Stomach (tissue), 9 donors: ENCODE results near the gene ARID4A. TPM values are rescaled to one million over a fixed set of nuclear protein-coding genes. Genes with fewer than 3 reads are reported as not detected.
"Not testable (repeated sequence)": the region's sequence is repeated elsewhere in the genome, so short reads cannot be mapped to it uniquely, and the experiment has no call there.

Source experiments
- DNase-seq, 2 donors: peaks; one replicate each; pipeline versions ENCODE4 v3.0.0 to v3.0.0-alpha.2; 2013 to 2019
- H3K27ac ChIP-seq, 5 donors: fragments of 200-600 bp in 4 of 5; sonication (generic) in 4 of 5; one replicate each; pipeline ENCODE4 v1.5.1; 2013 to 2019; ENCODE audit warnings: mild to moderate bottlenecking in 1 of 5, moderate library complexity in 1 of 5
- H3K27me3 ChIP-seq, 3 donors: fragments of 200-600 bp; sonication (generic); one replicate each; pipeline ENCODE4 v1.5.1; 2017 to 2019; ENCODE audit warnings: mixed run types in 1 of 3
- H3K36me3 ChIP-seq, 4 donors: fragments of 200-600 bp; sonication (generic); 1 replicate in 3 of 4; 2 replicates in 1 of 4; pipeline ENCODE4 v1.5.1; 2016 to 2019
- H3K4me1 ChIP-seq, 4 donors: fragments of 200-600 bp; sonication (generic); one replicate each; pipeline ENCODE4 v1.5.1; 2016 to 2019
- H3K4me3 ChIP-seq, 4 donors: fragments of 200-600 bp; sonication (generic) in 3 of 4; one replicate each; pipeline ENCODE4 v1.5.1; 2016 to 2019; ENCODE audit warnings: mild to moderate bottlenecking in 1 of 4
- H3K9me3 ChIP-seq, 4 donors: fragments of 200-600 bp; sonication (generic); one replicate each; pipeline ENCODE4 v1.5.1; 2016 to 2019
- CTCF ChIP-seq, 7 experiments: fragments of 450-650 bp in 4 of 7; fragments of 200-600 bp in 3 of 7; sonication (generic) in 3 of 7; IDR thresholded peaks; one replicate each; pipeline ENCODE4 v1.5.1; 2016 to 2019; ENCODE audit warnings: antibody characterized with exemption in 7 of 7, control low read depth in 2 of 7, mild to moderate bottlenecking in 1 of 7
- EP300 ChIP-seq: sonication (generic); formaldehyde crosslinking; IDR thresholded peaks from one replicate; pipeline ENCODE4 v1.6.1; 2017; ENCODE audit warnings: antibody characterized with exemption
- POLR2A ChIP-seq, 4 donors: fragments of 450-650 bp; IDR thresholded peaks; one replicate each; pipeline ENCODE4 v1.6.1; 2016; ENCODE audit warnings: antibody characterized with exemption in 4 of 4, control low read depth in 2 of 4, mild to moderate bottlenecking in 1 of 4, moderate library complexity in 1 of 4
- POLR2AphosphoS5 ChIP-seq, 3 donors: sonication (generic); formaldehyde crosslinking; IDR thresholded peaks; one replicate each; pipeline ENCODE4 v1.6.1; 2016; ENCODE audit warnings: antibody characterized with exemption in 3 of 3
- WGBS, 5 donors: extraction: QIAGEN DNeasy Blood & Tissue Kit in 3 of 5; methylation state at CpG; one replicate each; pipeline versions ENCODE4 v1.1.5 to v1.1.7; 2013 to 2018; 5-methylcytosine and 5-hydroxymethylcytosine counted together
- intact Hi-C: fragments of 100-400 bp; cut with DNase I; formaldehyde crosslinking; loops from one replicate; pipeline ENCODE4 v1.15.1; 2023; ENCODE audit warnings: low total_unique reads
- polyA plus RNA-seq, 3 donors: library from polyadenylated mRNA; stranded (reverse); fragments of 200-250 nt; gene quantifications; one replicate each; pipeline ENCODE4 v1.2.3, GENCODE V29; 2013
- total RNA-seq, 5 donors: library from RNA; depleted of rRNA; stranded (reverse); fragments of >200 nt; gene quantifications; one replicate each; pipeline versions ENCODE4 v1.1.0 to v1.2.3, GENCODE V29; 2014 to 2016
- donor health status: healthy with polysubstance abuse.
- donor health status: Bipolar disorder and iron deficiency.
- donor health status: healthy.

Gene ARID4A
- total and polyA plus RNA-seq, 8 donors = 3.5 to 58.8 (median 13.5) TPM

GRCh38 chr14:58341152-58341748 is 42.9 kb downstream of the ARID4A start:
- intact Hi-C loops = no loop called here
- no peak overlapping the region for H3K4me3 ChIP-seq
- no peaks in the 10 kb centered on the region for H3K27me3 ChIP-seq
- no peaks in the 10 kb centered on the region for H3K9me3 ChIP-seq
- no peak overlapping the region for H3K27ac ChIP-seq
- H3K4me1 ChIP-seq = no peaks in the 10 kb centered on the region
- peaks cover 16 to 85% (median 70%) of the 10 kb centered on the region in 4 donors for H3K36me3 ChIP-seq
- peak in 1 of 2 donors; percentile 4 for DNase-seq
- TF ChIP-seq CTCF (IDR thresholded peaks at IDR 0.05) (no peak), POLR2AphosphoS5 (IDR thresholded peaks at IDR 0.05) (no peak), POLR2A (IDR thresholded peaks at IDR 0.05) (no peak), EP300 (no peak)
- 71 to 82% (median 78%) methylated on average over 4 of the region's 4 CpGs for WGBS, 5 donors

- DNase-seq, H3K27ac ChIP-seq, H3K4me3 ChIP-seq, intact Hi-C loops, H3K27me3 ChIP-seq, H3K4me1 ChIP-seq, H3K9me3 ChIP-seq: not testable (repeated sequence)
- WGBS, 5 donors = 81 to 99% (median 98%) methylated on average over 3 of the region's 3 CpGs
- peaks cover 23 to 87% (median 73%) of the 10 kb centered on the region in 4 donors for H3K36me3 ChIP-seq
Measured at GRCh38 chr14:58343535-58343934, 45.2 kb downstream of the ARID4A start.

- DNase-seq = peak in 1 of 2 donors; percentile 7
- Histone ChIP-seq H3K27ac (peak overlapping the region in 4 of 5 donors; percentile 3 to 55 (median 43)), H3K36me3 (peaks cover 25 to 76% (median 70%) of the 10 kb centered on the region in 4 donors), H3K27me3 (no peaks in the 10 kb centered on the region), H3K9me3 (no peaks in the 10 kb centered on the region), H3K4me1 (peaks cover 0 to 25% (median 11%) of the 10 kb centered on the region in 4 donors), H3K4me3 (peak overlapping the region in 2 of 4 donors; percentile 7 to 14)
- TF ChIP-seq CTCF (IDR thresholded peaks at IDR 0.05) (no peak), EP300 (no peak), POLR2AphosphoS5 (IDR thresholded peaks at IDR 0.05) (no peak), POLR2A (IDR thresholded peaks at IDR 0.05) (no peak)
- 61 to 73% (median 70%) methylated on average over 4 of the region's 4 CpGs for WGBS, 5 donors
- intact Hi-C loops = no loop called here
Measured at GRCh38 chr14:58353516-58354299, 55.4 kb downstream of the ARID4A start.

- H3K27ac ChIP-seq = peak overlapping the region in 2 of 5 donors; percentile 11 to 25
- peaks cover 0 to 25% (median 11%) of the 10 kb centered on the region in 4 donors for H3K4me1 ChIP-seq
- 77 to 92% (median 83%) methylated on average over 2 of the region's 2 CpGs for WGBS, 5 donors
- intact Hi-C loops = no loop called here
- peaks cover 15 to 76% (median 69%) of the 10 kb centered on the region in 4 donors for H3K36me3 ChIP-seq
- H3K27me3 ChIP-seq = no peaks in the 10 kb centered on the region
- no peaks in the 10 kb centered on the region for H3K9me3 ChIP-seq
- no peak for DNase-seq
- TF ChIP-seq POLR2A (IDR thresholded peaks at IDR 0.05) (no peak), POLR2AphosphoS5 (IDR thresholded peaks at IDR 0.05) (no peak), EP300 (no peak), CTCF (IDR thresholded peaks at IDR 0.05) (no peak)
- H3K4me3 ChIP-seq = no peak overlapping the region
Measured at GRCh38 chr14:58354808-58355207, 56.5 kb downstream of the ARID4A start.
